Measurements from ENCODE around the gene ZNF599.

Gene ZNF599

GRCh38 chr19:34734537-34735103 lies 38.4 kb downstream of the ZNF599 start:
- peak in 1 of 2 experiments; percentile 62 for DNase-seq

DNA sequence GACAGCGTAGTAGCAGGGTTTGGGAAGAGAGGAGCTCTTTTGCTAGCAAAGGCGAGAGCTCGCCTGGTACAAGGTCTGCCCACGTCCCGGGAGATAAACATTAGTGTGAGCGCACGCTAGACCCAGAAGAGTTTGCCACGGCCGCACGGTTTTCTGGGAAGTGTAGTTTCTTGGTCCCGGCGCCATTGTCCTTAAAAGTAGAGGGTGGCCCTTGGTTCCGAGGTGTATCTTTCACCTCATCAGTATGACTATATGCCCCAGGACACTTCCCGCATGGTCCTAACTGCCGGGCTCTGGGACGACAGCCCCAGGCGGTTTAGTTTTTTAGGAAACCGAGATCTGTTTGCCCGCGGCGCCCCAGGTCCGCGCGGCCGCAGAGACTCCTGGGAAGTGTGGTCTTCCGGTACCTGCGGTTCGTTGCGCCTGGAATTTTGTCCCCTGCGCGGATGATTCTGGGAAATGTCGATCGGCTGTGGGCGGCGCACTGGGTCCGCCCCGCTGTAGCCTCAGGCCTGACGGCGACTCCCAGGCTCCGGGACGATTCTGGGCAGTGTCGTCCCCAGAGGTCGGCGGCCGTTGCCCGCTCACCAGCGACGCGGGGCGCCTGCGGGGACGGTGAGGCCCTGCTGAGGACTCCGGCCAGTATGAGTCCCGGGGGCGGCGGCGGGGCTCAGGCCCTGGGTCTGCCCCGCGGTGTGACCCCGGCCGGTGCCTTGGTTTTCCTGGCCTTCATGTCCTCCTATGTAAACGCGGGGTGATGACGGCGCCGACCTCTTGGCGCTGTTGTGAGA lies 39.1 kb downstream of the ZNF599 start, which contains the start of gene ZNF181:
TSS of gene ZNF181 (plus strand) at position 498 of the 791 bp plus-strand sequence. CDS start 795 bp downstream, outside the sequence.
- DNase-seq = peak; percentile 77 to 78

GRCh38 chr19:34733266-34733745 lies 39.7 kb downstream of the ZNF599 start:
- DNase-seq = no peak

GRCh38 chr19:34732612-34733211 lies 40.3 kb downstream of the ZNF599 start:
- DNase-seq = no peak

- no peak for DNase-seq
Measured at GRCh38 chr19:34731964-34732363, 41.1 kb downstream of the ZNF599 start.

- no peak for DNase-seq
Measured at GRCh38 chr19:34731019-34731829, 41.8 kb downstream of the ZNF599 start.

DNA sequence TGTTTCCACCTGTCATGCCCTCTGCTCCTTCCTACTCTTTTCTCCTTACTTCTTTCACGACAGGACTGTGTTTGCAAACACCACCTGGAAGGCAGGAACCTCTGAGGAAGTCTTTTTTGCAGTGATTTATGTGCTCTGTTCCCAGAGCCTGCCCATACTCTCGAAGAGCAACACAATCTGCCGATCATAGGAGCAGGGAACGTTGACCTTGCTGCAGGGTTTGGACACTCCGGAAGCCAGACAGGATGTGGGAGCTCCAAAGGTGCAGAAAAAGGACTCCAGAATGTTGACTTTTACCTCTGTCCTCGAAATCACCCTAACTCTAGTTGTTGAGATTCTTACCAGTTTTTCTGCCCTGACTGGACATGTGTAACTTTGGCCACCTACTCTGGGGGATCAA lies 47.6 kb downstream of the ZNF599 start:
- no peak for DNase-seq

- DNase-seq = no peak
Measured at GRCh38 chr19:34722353-34722752, 50.7 kb downstream of the ZNF599 start.

DNA sequence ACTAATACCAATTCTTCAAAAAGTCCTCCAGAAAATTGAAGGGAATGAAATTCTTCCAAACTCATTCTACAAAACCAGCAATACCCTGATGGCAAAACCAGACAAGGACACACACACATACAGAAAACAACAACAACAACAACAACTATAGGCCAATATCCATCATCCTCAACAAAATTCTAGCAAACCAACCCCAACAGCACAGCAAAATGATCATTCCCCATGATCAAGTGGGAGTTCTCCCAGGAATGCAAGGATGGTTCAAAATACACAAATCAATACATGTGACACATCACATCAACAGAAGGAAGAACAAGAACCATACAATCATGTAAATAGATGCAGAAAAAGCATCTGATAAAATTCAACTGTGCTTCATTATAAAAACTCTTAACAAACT lies 57.7 kb downstream of the ZNF599 start:
- DNase-seq = no peak

DNA sequence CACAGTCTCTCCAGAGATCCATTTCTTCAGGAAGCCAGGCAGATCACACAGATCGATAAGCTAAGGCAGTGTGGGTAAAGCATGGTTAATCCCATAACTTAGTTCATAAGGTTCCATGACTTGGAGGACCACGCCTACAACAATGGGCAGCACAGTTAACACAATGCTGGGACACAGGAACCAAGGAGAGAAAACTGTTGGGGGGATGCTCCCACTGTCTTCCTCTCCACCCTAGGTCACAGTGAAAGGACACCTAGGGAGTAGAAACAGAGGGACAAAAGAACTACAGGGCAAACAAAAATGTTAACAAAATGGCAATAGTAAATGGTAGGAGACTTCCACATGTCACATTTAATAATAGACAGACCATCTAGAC lies 59.8 kb downstream of the ZNF599 start:
- no peak for DNase-seq

GRCh38 chr19:34712395-34713261 lies 60.4 kb downstream of the ZNF599 start:
- peak; percentile 35 to 40 for DNase-seq

DNA sequence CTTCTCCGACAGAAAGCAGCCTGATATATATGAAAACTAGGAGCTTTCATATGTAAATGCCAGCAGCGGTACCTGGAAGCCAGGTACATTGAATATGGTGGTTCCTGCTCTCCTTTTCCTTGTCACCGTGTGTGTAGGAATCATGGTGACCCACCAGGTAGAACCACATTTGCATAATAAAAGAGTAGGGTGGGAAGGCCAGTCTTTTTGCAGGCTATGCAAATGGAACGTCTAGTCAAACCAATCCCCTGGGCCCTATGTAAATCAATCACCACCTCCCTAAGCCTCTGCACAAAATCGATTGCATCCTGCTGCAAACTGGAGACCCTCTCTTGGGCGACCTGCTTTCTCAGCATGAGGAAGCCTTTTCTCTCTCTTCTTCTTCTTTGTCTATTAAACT lies 61.1 kb downstream of the ZNF599 start:
- no peak for DNase-seq

All from activated CD4-positive, alpha-beta T cell treated with anti-CD3 and anti-CD28 coated beads, Interleukin-2, amount 50 U/mL, for 4 hours (primary cell).